Medulla oblongata (tissue), 1 donor: ENCODE results near the gene SETD7.
A peak's percentile ranks its signal among the peaks of the same experiment; 100 is the strongest.
"Not testable (repeated sequence)": the region's sequence is repeated elsewhere in the genome, so short reads cannot be mapped to it uniquely, and the experiment has no call there.

Experiments
- DNase-seq: peaks from one replicate; pipeline ENCODE4 v3.0.0-alpha.2; 2015; ENCODE audit errors: extremely low spot score

The SETD7 gene

DNA sequence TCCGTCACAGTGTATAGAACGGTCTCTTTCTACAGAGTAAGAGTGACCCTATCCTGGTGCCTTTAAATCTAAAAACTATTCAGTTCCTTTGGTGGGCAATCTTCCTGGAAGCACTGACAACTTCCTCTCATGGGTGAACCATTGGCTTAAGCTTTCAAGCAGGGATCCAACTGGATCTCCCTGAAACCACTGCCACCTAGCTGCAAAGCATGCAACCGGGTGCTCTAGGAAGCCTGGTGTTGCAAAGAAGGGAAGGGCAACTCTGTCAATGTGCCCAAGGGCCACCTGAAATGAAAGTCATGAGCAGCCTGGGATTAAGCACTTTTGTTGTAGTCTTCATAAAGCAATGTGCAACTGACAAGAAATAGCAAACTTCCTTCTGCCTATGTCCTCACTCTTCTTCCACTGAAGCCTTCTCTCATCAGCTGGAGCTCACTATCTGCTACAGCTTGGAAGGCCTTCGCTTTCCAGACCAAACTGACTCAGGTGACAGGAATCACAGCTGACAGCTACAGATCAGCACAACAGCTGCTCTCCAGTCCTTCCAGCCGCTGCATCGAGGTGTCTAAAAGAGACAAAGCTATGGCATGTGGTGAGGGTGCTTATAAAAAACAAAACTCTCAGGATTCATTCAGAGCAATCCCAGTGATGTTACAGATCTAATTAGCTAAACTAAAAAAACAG lies 46.1 kb downstream of the SETD7 start:
- peak; percentile 55 for DNase-seq

DNA sequence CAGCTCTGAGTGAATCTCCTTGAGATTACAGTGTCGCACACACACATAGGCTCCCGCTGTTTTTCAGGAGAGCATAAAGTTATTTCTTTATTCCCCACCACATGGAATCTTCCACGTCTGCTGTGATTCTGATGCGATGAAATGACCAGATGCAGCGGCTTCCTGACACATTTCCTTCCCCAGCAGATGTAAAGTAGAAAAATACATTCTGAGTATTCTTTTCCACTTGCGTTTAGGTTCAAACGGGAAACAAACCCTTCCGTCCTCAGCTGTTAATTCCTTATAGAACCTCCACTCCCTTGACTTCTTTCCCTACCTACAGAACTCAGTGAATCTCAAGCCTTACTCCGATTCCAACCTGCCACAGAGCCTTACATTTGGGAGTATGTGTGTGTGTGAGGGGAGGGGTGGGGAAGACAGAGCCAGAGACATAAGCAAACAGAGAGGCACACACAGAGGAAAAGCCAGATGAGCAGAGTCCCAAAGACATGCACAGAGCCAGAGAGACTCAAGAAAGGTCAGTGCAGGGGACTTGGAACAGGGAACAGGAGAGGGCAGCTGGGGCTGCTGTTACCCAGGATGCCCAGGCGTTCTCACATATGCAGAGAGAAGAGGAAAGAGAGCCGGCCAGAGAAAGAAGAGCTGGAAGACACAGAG lies 47.3 kb downstream of the SETD7 start:
- DNase-seq: no peak

DNA sequence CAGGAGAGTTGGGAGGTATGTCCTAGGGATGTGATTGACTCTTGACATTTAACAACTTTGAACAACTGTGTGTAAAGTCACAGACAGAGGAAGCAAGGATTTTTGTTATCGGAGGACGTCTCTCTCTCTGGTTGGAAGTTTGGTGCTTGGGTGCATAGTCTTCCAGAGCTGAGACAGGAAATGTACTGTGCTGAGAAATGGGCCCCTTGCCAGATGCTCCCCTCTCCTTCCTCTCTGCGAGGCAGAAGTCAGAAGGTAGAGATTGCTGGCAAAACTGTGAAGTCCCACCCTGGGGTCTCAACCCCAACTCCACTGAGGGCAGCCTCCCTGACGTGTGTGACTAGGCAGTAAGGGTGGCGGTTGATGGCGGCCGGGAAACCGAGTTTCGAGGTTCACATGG lies 49.2 kb downstream of the SETD7 start:
- DNase-seq: no peak

DNA sequence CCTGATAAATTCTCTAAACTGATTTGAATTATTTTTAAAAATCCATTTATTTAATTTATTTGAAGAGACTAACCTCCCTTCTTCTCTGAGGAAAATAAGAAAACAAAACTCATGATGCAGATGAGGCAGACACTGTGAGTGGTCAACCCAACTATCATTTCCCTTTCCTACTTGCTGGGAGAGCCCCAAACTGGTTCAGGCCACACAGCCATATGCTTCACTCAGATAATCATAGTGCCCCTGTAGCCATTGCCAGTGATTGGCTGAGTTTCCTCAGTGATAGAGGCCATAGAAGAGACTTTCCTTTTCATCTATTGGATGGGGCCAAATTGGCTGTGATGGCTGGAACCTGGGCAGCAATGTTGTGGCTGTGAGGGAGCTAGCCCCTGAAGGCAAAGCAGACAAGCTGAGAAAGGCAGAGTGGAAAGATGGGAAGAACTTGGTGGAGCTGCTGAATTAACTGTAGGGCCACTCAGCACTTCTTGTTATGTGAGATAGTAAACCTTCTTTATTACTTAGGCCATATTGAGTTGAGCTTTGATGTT lies 52.3 kb downstream of the SETD7 start:
- no peak for DNase-seq

DNA sequence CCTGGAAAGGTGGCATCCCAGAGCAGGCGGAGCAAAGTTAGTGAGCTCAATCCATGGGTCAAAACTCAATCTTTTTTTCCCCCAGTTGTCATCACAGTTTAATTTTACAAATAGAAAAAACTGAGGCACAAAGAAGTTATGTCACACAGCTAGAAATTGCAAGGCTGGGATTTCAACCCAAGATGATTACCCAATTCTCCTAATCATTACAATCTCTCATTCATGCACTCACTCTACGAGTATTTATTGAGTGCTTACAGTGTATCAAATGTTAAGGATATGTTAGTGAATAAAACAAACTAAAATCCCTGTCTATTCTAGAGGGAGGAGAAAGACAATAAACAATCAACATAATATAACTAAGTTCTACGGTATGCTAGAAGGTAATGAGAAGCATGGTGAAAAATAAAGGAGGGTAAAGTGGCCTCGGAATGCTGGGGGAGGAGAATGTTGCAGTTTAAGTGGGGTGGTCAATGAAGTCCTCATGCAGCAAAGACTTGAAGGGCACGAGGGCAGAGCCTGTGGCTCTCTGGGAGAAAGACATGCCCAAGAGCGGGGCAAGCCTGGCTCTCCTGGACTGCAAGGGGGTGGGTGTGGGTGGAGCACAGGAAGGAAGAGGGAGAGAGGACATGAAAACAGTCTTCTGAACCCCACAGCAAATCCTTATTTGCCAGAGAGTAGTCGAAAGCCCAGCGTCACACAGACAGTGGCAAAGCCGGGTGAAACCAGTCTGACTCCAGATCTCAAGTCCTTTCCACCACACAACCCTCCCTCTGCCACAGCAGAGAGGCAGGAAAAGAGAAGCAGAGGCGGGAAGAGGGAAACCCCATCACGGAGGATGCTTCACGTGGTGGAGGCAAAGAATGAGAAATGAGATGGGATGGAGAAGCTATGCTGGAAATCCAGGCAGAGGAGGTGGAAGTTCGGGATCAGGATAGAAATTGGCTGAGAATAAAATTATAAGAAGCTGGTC lies 53.8 kb downstream of the SETD7 start:
- DNase-seq: no peak

DNA sequence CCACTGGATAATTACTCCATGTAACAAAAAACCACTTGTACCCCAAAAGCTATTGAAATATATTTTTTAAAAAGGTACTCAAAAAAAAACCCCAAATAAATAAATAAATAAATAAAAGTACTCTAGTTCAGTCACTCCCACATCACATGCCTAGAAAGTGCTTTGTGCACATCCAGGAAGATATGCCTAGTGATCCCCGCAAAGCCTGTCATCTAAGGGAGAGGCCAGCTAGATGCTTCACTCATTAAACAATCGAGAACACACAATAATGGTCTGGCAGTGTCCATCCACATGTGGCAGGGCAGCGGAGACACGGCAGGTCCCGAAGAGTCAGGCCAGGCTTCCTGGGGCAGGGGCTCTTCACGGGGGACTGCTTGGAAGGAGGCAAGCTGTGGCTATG lies 54.5 kb downstream of the SETD7 start:
- DNase-seq: no peak

DNA sequence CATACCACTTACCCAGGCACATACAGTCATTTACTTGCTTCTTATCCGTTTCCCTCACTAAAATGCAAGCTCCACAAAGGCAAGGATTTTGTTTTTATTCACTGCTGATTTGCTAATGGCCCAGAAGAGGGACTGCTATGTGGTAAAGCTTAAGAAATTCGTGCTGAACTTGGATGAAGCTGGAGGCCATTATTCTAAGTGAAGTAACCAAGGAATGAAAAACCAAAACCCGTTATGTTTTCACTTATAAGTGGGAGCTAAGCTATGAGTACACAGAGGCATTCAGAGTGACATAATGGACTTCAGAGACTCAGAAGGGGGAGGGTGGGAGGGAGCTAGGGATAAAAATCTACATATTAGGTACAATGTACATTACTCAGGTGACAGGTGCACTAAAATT lies 54.9 kb downstream of the SETD7 start:
- DNase-seq: no peak

DNA sequence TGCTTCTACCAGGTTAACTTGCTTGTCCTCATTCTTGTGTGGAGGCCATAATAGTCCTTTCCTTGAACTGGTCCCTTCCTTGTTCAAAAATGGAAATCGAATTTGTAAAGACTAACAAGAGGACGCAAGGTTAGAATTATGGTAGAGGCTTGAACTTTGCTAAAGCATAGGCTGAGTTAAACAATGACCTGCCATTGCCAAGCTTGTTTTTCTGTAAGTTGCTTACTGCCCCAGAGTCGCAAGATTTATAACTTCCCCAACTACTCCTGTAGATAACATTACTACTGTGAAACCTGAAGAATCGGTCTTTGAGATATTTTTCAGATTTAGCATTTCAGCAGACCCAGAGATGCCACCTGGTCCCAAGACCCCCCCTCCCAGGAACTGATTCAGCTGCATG lies 56.8 kb downstream of the SETD7 start:
- DNase-seq: no peak

DNA sequence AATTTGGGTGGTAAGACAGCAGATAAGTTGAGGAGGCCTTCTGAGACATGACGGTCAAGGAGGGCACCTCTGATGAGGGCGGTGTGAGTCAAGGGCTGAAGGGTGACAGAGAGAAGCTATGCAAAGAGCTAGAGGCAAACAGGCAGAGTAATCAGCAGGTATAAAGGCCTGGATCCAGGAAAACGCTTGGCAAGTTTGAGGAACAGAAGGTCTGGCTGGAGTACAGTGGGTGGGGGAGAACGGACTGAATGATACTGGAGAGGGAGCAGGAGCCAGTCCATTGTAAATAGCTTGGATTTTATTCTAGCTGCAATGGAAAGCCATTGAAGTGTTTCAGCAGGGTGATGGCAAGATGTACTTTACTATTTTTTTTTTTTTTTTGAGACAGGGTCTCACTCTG lies 62.8 kb downstream of the SETD7 start:
- DNase-seq: no peak

DNA sequence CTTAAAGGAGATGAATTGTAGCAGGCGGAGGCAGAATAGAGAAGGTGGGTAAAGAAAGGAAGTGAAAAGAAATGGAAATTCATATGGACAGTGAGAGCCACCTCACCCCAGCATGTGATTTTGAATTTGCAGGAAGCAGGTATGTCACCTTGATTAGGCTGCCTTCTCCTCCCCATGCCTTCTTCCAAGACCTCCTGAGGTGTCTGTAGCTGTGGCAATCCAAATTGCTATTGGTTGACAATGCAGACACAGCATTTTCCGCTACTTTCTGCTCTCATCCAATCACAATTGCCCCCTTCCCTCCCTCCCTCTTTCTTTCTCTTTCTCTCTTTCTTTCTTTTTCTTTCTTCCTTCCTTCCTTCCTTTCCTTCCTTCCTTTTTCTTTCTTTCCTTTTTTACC lies 63.6 kb downstream of the SETD7 start:
- no peak for DNase-seq

DNA sequence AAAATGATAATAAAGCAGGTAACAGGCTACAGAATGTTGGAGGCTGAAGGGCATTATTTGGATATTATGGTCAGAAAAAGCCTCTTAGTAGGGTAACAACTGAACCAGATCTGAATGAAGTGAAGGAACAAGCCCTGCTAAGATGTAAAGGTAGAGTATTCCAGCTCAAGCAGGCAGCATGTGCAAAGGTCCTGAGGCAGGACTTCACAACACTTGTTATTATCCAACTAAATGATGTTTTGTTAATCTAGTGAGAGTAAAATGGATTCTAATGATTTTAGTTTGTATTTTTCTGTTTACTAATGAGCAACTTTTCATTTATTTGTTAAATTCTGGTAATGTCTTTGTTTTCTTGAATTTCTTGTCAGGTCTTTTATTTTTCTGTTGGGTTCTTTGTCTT lies 66.4 kb downstream of the SETD7 start:
- no peak for DNase-seq

DNA sequence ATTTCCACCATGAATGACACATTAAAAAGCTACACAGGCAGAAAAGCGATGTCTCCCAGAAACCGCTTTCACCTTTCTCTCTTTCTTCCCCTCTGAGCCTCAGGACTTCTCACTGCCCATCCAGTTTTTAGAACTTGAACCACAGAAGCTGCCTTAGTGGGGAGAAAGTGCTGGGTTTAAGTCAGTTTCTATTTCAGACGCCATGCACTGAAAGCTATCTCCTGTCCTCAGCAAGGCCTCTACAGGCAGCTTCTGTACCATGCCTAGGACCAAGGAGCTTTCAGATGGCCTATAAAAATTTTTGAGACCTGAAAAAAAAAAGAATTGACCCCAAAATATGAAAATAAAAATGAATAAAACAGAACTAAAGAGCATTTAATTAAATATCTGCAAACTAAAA lies 67.6 kb downstream of the SETD7 start:
- no peak for DNase-seq

DNA sequence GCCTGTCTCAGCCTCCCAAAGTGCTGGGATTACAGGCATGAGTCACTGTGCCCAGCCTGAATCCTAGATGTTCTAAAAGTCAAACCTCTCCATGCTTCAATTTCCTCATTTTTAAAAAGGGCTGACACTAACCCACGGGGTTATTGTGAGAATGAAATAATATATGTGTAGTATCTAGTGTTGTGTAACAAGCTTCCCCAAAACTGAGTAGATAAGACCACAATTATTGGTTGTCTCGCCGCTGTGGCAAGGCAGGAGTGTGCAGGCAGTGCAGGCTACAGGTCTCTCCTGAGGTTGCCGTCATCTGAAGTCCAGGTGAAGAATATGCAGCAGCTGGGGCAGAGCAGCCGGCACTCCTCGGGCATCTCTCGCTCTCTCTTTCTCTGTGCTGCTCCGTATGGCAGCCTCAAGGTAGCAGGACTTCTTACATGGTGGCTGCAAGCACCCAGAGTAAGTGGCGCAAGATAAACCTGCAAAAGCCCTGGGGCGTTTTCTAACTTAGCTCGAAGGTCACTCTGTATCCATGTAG lies 71.2 kb downstream of the SETD7 start:
- DNase-seq: no peak

DNA sequence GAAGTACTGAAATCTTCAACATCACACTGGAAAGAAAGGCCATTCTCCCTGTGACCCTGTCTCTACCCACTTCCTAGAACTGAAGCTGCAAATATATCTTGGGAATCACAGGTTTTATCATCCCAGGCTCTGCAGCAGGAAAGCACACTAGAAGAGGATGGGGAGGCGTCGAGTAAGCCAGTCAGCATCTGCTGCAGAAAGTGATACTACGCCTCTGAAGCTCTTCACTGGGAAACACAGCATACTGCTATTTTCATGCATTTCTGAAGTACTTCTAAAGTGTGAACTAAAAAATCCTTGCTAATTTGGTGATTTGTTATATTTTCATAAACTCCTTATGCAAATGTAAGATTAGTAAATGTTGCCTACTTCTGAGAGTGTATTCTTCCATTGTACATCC lies 73.0 kb downstream of the SETD7 start:
- no peak for DNase-seq

DNA sequence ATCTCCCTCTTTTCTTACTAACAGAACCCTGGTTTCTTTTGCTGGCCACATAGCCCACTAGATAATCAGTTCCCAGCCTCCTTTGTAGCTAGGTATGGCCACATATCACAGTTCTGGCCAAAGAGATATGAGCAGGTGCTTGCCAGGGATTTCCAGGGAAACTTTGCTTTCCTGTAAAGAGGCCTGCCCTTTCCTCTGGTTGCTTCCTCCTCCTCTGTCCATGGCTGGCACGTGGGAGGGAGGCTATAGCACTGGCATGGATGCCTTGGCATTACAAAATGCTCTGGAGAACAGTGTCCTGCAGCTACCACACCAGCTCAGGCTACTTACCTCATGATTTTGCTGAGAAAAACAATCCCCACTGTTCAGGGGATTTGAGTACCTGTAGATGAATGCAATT lies 74.6 kb downstream of the SETD7 start:
- DNase-seq: no peak

DNA sequence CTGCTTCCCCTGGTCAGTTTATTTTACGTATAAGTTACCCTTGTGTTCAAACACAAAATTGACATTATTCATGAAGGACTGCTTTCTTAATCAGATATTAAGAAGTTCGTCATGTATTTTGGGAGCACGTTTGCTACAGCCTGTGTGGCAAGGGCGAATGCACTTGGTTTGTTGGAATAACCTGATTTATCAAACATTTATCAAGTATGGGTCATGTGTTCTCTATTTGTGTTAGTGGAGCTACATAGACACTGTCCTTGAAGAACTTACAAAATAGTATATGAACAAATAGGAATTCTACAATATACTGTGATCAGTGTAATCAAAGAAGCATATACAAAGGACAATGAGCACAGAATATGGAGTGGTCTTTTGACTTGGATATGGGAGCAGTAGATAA lies 79.7 kb downstream of the SETD7 start:
- DNase-seq: no peak

DNA sequence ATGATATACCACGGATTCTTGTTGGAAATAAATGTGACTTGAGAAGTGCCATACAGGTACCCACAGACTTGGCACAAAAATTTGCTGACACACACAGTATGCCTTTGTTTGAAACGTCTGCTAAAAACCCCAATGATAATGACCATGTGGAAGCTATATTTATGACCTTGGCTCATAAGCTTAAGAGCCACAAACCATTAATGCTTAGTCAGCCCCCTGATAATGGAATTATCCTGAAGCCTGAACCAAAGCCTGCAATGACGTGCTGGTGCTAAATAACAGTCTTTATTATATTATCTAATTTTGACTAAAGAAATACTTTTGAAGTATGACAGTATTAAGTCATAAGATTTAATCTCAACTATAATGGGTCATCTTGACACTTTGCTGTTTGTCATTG lies 83.2 kb downstream of the SETD7 start:
- DNase-seq: no peak

DNA sequence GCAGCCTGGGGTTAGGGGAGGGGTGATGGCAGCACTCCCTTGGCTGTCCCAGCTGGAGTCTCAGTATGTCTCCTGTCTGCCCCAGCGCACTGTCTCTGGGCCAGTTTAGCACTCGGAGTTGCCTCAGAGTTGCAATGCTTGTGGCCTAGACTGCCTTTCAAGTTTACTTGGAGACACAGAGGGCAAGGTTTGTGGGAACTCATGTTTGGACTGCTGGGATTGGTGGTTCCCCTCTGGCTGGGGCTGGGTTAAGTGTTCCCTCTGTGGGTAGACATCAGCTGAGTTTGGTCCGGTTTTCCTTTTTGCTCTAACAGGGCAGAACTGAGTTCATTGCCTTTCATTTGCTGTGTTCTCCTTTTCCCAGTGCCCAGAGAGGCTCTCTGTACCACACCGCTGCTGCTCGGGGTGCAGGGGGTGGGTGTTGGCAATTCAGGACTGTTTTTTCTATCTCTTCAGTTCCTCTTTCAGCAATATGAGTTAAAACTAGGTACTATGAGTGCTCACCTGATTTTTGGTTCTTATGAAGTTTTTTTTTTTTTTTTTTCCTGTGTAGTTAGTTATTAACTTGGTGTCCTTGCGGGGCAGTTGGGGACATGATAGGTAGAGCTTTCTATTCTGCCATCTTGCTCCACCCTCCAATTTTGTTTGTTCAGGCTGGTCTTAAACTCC lies 84.9 kb downstream of the SETD7 start:
- no peak for DNase-seq

DNA sequence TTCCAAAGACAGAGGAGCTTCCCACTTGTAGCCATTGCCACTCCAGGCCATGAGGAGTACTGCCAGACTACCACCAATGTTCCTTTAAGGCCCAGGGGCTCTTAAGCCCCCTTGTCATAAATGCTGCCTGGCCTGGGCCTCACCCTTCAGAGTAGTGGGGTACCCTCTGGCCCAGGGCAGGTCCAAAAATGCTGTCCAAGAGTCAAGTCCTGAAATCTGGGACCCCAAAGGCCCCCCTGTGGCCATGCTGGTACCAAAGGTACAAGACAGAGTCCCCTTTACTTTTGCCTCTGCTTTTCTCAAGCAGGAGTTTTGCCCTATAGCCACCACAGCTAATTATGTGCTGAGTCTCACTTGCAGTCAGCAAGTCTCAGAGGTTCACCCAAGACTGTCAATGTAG lies 85.7 kb downstream of the SETD7 start:
- no peak for DNase-seq

DNA sequence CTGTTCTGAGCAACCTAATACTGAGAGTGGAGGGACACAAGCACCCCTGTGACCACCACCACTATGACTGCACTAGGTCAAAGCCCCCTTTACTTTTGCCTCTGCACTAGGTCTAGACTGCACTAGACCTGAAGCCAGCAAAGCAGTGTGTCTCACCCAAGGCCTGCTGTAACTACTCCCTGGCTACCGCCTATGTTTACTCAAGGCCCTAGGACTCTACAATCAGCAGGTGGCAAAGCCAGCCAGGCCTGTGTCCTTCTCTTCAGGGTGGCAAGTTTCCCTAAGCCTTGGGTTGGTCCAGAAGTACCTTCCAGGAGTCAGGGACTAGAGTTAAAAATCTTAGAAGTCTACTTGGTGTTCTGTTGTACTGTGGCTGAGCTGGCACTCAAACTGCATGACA lies 86.2 kb downstream of the SETD7 start:
- no peak for DNase-seq

DNA sequence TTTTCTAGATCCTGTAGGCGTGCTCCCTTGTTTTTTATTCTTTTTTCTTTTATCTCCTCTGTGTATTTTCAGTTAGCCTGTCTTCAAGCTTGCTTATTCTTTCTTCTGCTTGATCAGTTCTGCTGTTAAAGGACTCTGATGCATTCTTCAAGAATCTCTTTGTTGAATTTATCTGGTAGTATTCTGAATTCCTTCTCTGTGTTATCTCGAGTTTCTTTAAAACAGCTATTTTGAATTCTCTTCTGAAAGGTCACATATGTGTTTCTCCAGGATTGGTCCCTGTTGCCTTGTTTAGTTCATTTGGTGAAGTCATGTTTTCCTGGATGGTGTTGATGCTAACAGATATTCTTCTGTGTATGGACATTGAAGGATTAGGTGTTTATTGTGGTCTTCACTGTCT lies 86.8 kb downstream of the SETD7 start:
- DNase-seq: no peak

DNA sequence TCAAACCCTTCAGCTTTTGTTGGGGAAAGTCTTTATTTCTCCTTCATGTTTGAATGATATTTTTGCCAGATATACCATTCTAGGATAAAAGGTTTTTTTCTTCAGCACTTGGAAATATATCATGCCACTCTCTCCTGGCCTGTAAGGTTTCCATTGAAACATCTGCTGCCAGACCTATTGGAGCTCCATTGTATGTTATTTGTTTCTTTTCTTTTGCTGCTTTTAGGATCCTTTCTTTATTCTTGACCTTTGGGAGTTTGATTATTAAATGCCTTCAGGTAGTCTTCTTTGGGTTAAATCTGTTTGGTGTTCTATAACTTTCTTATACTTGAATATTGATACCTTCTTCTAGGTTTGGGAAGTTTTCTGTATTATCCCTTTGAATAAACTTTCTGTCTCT lies 87.3 kb downstream of the SETD7 start:
- not testable (repeated sequence) for DNase-seq
